SK-N-SH (cell line): ENCODE data around the gene SHB.

Source experiments
- EP300 ChIP-seq, 2 experiments: IDR thresholded peaks; 2 replicates each; pipeline versions ENCODE4 v1.4.0 to v1.6.1; 2012; ENCODE audit warnings: borderline replicate concordance in 1 of 2, low read depth in 1 of 2, low read length in 1 of 2
- EZH2phosphoT487 ChIP-seq: fragments of 200-600 bp; sonication (generic); IDR thresholded peaks from 2 replicates; pipeline ENCODE4 v1.6.1; 2017; ENCODE audit warnings: low read depth, mixed run types, mild to moderate bottlenecking, antibody characterized with exemption, moderate library complexity, borderline replicate concordance
- JUND ChIP-seq: IDR thresholded peaks from 2 replicates; pipeline ENCODE4 v1.4.0; 2012
- MXI1 ChIP-seq: IDR thresholded peaks from 2 replicates; pipeline ENCODE4 v1.6.1; 2012; ENCODE audit warnings: mild to moderate bottlenecking, low read depth, low read length, improper control_type of control experiment
- POLR2AphosphoS5 ChIP-seq: IDR thresholded peaks from 2 replicates; pipeline ENCODE4 v1.6.1; 2012; ENCODE audit warnings: low read depth, low read length
- RAD21 ChIP-seq: IDR thresholded peaks from 2 replicates; pipeline ENCODE4 v1.6.1; 2012; ENCODE audit warnings: mild to moderate bottlenecking, low read length
- RFX5 ChIP-seq: IDR thresholded peaks from 2 replicates; pipeline ENCODE4 v1.6.1; 2012; ENCODE audit warnings: mild to moderate bottlenecking, improper control_type of control experiment, low read length
- SIN3A ChIP-seq: IDR thresholded peaks from 2 replicates; pipeline ENCODE4 v1.6.1; 2012; ENCODE audit warnings: low read depth, mild to moderate bottlenecking, low read length, moderate library complexity, borderline replicate concordance
- TEAD4 ChIP-seq: IDR thresholded peaks from 2 replicates; pipeline ENCODE4 v1.4.0; 2012; ENCODE audit warnings: mild to moderate bottlenecking, borderline replicate concordance; ENCODE audit not compliant: insufficient read depth
- TF ChIP-seq, protein P1 (sequence below): IDR thresholded peaks from 2 replicates; pipeline ENCODE4 v1.6.1; 2012; ENCODE audit warnings: mild to moderate bottlenecking, low read depth, low read length, moderate library complexity
- TF ChIP-seq, protein P2 (sequence below): fragments of 200-600 bp; sonication (generic); IDR thresholded peaks from 2 replicates; pipeline ENCODE4 v1.6.1; 2017; ENCODE audit warnings: antibody characterized with exemption, mild to moderate bottlenecking, moderate library complexity
- TF ChIP-seq, protein P3 (sequence below): IDR thresholded peaks from 2 replicates; pipeline ENCODE4 v1.4.0; 2012; ENCODE audit warnings: low read depth

DNA sequence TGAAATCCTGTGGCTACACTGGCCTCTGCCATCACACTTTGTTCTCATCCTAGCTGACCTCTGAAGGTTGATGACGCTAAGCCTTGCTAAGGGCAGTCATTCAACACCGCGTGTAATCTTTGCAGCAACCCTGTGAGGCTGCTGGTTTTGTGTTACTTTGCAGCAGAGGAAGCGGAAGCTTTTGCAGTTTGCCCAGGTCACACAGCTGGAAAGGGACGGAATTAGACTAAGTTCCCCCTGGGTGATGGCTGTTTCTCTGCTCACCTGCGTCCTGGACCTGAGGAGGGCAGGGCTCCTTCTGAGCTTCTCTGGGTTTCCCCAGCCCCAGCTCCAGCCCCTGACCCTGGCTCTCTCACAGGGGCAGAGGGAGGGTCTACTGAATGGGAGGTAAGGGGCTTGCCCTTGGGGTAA is 157.8 kb downstream of the SHB start:
- TF ChIP-seq SIN3A (no peak), JUND (no peak), EZH2phosphoT487 (no peak), POLR2AphosphoS5 (no peak), RFX5 (no peak), MXI1 (no peak), EP300 (IDR thresholded peaks at IDR 0.05; ENCODE audit: borderline replicate concordance in 1 of 2, low read depth in 1 of 2, low read length in 1 of 2) (no peak), RAD21 (no peak), TEAD4 (no peak)
- TF ChIP-seq, protein P1, sequence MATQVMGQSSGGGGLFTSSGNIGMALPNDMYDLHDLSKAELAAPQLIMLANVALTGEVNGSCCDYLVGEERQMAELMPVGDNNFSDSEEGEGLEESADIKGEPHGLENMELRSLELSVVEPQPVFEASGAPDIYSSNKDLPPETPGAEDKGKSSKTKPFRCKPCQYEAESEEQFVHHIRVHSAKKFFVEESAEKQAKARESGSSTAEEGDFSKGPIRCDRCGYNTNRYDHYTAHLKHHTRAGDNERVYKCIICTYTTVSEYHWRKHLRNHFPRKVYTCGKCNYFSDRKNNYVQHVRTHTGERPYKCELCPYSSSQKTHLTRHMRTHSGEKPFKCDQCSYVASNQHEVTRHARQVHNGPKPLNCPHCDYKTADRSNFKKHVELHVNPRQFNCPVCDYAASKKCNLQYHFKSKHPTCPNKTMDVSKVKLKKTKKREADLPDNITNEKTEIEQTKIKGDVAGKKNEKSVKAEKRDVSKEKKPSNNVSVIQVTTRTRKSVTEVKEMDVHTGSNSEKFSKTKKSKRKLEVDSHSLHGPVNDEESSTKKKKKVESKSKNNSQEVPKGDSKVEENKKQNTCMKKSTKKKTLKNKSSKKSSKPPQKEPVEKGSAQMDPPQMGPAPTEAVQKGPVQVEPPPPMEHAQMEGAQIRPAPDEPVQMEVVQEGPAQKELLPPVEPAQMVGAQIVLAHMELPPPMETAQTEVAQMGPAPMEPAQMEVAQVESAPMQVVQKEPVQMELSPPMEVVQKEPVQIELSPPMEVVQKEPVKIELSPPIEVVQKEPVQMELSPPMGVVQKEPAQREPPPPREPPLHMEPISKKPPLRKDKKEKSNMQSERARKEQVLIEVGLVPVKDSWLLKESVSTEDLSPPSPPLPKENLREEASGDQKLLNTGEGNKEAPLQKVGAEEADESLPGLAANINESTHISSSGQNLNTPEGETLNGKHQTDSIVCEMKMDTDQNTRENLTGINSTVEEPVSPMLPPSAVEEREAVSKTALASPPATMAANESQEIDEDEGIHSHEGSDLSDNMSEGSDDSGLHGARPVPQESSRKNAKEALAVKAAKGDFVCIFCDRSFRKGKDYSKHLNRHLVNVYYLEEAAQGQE = no peak
- TF ChIP-seq, protein P2, sequence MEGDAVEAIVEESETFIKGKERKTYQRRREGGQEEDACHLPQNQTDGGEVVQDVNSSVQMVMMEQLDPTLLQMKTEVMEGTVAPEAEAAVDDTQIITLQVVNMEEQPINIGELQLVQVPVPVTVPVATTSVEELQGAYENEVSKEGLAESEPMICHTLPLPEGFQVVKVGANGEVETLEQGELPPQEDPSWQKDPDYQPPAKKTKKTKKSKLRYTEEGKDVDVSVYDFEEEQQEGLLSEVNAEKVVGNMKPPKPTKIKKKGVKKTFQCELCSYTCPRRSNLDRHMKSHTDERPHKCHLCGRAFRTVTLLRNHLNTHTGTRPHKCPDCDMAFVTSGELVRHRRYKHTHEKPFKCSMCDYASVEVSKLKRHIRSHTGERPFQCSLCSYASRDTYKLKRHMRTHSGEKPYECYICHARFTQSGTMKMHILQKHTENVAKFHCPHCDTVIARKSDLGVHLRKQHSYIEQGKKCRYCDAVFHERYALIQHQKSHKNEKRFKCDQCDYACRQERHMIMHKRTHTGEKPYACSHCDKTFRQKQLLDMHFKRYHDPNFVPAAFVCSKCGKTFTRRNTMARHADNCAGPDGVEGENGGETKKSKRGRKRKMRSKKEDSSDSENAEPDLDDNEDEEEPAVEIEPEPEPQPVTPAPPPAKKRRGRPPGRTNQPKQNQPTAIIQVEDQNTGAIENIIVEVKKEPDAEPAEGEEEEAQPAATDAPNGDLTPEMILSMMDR = no peak
- TF ChIP-seq, protein P3, sequence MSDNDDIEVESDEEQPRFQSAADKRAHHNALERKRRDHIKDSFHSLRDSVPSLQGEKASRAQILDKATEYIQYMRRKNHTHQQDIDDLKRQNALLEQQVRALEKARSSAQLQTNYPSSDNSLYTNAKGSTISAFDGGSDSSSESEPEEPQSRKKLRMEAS = no peak
